CD4-positive, alpha-beta T cell treated with Interferon gamma for 1 hour (primary cell): Measurements from ENCODE around the gene HELZ.
"Not testable (repeated sequence)": the region's sequence is repeated elsewhere in the genome, so short reads cannot be mapped to it uniquely, and the experiment has no call there.

Experiments used
- DNase-seq: peaks from one replicate; pipeline ENCODE4 v3.0.0-alpha.2; 2020

The HELZ gene

GRCh38 chr17:67266496-67266895 lies 21.5 kb upstream of the HELZ start:
- no peak for DNase-seq

DNA sequence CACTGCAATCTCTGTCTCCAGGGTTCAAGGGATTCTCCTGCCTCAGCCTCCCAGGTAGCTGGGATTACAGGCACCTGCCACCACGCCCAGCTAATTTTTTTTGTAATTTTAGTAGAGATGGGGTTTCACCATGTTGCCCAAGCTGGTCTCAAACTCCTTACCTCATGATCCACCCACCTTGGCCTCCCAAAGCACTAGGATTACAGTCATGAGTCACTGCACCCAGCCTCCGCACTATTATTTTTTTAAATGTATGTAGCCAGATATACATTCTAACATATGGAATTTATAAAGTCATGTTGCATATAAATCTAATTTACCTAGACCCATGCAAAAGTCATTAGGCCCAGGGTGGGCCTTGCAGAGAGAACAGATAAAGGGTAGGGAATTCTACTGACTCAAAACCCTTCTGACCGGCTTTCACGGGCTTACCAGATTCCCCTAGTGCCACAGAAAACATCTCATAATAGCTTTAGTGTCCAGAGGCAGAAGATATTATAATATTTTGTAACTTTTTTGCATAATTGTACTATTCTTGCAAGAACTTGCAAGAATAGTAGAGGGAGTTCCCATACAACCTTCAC lies 20.5 kb upstream of the HELZ start:
- no peak for DNase-seq

DNA sequence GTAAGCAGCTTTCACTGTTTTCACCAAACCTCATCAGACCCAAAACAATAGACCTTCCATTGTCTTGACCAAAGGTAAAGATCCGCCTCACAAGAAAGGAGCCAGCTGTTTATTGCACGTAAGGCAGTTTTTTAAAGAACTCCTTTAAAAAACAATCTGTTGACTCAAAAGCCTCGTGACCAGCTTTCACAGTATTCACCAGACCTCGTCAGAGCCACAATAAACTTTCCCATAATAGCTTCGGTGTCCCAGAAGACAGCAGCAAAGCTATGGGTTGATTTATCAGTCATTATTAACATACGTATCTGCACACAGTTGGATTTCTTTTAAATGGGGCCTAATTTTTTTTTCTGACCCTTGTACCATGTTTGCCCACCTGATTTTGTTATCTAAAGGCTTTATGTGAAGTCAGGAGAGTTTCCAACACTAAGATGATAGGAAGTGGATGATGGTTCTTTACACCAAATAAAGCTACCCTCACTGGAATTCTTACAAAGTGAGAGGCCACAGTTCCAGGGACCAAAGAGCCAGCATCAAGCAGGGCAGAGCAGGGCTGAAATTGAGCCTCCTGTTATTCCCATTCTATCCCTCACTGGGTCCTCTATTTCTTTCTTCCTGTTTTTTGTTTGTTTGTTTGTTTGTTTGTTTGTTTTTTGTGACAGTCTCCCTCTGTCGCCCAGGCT lies 17.6 kb upstream of the HELZ start:
- no peak for DNase-seq

DNA sequence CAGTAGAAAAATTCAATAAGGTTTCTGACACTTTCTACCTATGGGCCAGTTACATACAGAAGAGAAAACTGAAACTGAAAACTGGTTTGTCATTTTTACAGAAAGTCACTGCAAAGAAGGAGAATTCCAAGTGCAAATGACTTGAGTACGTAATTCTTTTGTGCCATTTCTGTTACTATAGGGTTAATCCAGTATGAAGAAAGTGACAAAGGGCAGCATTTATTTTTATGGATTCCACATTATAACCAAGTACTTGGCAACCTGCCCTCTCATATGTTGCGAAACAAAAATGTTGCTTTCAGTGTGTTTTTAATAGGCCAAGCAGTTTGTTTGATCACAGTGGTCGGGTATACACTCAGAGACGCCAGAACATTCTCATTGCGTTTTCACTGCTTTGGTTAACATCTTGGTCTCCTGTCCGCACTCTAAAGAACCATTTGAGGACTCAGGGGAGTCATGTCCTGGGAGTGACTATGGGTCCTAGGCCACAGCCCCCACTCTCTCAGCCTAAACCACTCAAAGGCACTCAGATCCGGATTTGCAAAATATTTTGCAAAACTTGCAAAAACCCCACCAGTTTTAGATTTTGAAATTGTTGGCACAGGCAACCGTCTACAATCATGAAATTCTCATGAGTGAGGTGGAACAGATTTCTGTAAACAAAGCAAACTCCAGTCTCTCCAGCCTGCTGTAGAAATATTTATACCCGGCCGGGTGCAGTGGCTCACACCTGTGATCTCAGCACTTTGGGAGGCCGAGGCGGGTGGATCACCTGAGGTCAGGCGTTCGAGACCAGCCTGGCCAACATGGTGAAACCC lies 15.4 kb upstream of the HELZ start:
- DNase-seq: no peak

DNA sequence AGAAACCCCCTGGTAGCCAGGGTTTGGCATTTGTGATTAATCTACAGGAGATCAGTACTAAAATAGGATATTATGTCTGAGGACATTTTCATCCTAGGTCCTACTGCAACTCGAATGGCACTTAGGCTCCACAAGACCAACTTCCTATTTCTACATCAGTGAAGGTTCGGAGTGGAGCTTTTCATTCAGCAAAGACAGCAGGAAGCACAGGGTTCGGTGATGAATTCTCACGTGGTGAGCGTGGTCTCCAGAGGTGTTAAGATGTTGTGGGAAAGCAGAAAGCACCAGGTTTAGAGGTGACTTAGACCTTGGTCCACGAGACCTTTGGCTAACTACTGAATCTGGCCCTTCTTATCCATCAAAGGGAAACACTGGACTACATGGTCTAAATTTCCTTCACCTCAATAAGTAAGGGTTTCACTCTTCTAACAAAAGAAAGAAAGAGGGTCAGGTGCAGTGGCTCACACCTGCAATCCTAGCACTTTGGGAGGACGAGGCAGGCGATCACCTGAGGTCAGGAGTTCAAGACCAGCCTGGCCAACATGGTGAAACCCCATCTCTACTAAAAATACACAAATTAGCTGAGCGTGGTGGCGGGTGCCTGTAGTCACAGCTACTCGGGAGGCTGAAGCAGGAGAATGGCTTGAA lies 13.9 kb upstream of the HELZ start:
- DNase-seq: peak; percentile 40

GRCh38 chr17:67256075-67256732 lies 11.2 kb upstream of the HELZ start:
- no peak for DNase-seq

- no peak for DNase-seq
Observed at GRCh38 chr17:67253384-67253783, 8.4 kb upstream of the HELZ start.

DNA sequence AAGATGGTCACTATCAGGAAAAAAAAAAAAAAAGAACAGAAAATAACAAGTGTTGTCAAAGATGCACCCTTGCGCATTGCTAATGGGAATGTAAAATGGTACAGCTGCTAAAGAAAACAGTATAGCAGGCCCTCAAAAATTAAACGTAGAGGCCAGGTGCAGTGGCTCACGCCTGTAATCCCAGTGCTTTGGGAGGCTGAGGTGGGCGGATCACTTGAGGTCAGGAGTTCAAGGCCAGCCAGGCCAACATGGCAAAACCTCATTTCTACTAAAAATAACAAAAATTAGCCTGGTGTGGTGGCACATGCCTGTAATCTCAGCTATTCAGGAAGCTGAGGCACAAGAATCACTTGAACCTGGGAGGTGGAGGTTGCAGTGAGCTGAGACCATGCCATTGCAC lies 6.6 kb upstream of the HELZ start:
- not testable (repeated sequence) for DNase-seq

GRCh38 chr17:67248291-67248690 lies 3.3 kb upstream of the HELZ start:
- no peak for DNase-seq

DNA sequence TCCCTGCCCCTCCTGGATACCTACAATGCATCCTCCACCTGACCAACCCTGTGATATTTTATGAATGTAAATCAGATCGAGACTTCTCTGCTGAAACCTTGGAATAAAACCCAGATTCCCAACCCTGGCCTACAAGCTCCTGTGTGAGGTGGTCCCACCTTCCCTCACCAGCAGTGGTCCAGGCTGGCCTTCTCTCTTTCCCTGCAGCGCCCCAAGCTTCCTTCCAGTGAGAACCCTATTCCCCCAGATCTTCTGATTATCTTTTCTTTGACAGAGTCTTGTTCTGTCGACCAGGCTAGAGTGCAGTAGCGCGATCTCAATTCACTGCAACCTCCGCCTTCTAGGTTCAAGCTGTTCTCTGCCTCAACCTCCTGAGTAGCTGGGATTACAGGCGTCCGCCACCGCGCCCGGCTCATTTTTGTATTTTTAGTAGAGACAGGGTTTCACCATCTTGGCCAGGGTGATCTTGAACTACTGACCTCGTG lies 2.5 kb upstream of the HELZ start:
- no peak for DNase-seq

GRCh38 chr17:67246653-67247415 lies 1.8 kb upstream of the HELZ start:
- DNase-seq: peak; percentile 12

DNA sequence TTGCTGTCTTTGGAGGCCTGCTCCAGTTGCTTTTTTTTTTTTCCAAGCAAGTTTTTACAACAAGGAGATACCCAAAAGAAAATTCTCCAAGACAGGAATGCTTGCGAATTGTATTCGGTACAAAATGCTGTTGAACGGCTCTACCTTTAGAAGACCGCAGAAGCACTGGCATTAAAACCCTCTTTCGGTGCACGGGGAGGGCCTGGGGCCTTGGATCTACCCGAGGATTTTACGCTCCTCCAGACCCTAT lies 1.3 kb upstream of the HELZ start:
- no peak for DNase-seq

DNA sequence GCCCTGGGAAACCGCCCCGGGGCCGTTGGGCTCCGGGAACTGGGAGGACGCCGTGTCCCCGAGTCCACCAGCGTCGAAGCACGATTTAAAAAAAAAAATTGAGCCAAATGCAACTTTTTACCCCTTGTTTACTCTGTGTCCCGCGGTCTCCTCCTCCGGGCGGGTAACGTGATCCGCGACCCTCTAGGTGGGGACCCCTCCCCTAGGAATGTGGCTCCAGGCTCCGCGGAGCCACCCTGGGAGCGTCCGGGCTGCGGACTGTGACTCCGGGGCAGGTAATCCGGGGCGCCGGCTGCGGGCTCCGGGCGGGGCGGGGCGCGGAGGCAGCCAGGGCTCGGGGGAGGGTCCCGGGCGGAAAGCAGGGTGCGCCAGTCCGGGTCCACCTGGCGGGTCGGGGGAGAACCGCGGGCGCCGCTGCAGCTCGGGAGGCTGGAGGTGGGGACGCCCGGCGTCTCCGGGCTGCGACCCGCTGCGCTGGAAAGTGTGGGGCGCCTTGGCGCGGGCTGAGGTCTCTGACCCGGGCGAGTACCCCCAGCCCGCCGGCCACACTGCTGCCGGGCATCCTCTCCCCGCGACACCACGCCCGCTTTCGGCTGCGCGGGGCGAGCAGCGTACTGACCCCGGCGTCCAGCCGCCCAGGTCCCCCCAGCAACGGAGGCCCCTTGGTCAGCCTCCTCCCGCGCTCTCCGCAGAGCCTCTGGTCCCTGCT lies 852 bp upstream of the HELZ start:
- peak; percentile 39 for DNase-seq

- DNase-seq: no peak
Observed at GRCh38 chr17:67244431-67245072, 444 bp downstream of the HELZ start.

DNA sequence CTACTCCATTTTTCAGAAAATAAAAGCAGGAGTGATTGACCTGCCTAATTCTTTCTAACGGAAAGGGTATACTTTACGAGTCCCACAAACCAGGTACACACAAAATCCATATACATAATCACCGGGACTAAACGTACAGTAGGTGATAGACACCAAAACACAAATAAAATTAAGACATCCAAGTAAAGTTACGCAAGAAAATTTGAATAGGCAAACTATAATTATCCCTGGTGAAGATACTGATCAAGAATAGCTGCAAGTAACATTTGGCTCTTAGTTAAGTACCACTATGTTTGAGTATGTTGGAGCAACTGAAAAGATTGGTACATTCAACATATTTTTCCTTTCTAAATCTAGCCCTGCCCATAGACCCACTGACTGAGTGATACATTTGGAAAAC lies 1.7 kb downstream of the HELZ start:
- DNase-seq: no peak

DNA sequence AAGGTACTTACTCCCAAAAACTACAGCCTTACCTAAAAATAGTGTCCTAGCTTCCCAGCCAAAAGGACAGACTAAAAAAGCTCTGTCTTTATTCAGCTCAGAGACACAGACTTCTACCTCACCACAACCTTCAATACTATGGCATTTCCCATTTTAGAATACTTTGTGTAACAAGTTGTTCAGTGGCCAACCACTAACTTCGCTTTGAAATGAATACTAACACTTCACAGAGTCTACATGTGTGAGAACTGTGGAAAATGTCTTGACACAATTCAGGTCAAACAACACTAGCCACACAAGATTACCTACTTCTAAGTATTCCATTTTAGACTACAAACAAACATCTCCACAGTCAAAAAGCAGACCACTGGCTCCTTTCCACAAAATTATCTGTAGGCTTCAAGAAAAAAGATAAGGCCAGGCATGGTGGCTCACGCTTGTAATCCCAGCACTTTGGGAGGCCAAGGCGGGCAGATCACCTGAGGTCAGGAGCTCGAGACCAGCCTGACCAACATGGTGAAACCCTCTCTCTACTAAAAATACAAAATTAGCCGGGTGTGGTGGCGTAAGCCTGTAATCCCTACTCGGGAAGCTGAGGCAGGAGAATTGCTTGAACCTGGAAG lies 3.2 kb downstream of the HELZ start:
- DNase-seq: no peak

- DNase-seq: no peak
Observed at GRCh38 chr17:67239597-67239996, 5.4 kb downstream of the HELZ start.

DNA sequence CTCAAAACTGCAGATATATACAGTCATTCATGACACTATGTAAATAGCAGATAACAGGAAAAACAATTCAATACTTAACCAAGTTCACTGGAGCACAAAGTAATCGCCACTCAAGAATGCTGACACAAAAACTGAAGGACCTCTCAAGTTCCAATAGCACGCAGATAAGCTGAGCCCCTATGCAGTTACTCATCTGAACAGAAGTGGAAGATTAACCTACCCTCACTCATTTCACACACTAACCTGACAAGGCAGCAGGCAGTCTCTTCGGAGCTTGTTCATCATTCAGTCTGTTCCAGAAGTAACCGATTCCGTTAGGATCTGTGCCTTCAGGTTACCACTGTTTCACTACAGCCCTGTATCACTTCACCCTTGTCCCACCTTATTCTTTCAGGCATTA lies 6.0 kb downstream of the HELZ start:
- no peak for DNase-seq

GRCh38 chr17:67232441-67232840 lies 12.6 kb downstream of the HELZ start:
- DNase-seq: no peak

GRCh38 chr17:67229109-67229955 lies 15.7 kb downstream of the HELZ start:
- no peak for DNase-seq
